Activated CD8-positive, alpha-beta T cell treated with anti-CD3 and anti-CD28 coated beads, Interleukin-2, amount 10 ng/mL, durations not matched to agents 7 days and 5 days (primary cell): ENCODE results near the gene SETD3. TPM values are rescaled to one million over a fixed set of nuclear protein-coding genes. Genes with fewer than 3 reads are reported as not detected.

Experiments
- ATAC-seq: fragments of 150-1000 bp; cut with Tn5 transposase; one replicate; pipeline ENCODE4 v1.10.0; 2021; ENCODE audit warnings: moderate library complexity
- CTCF ChIA-PET: fragments of 350-600 bp; sonication (Branson Sonifier 250); formaldehyde crosslinking; loops from one replicate; lab custom pipeline; 2021; ENCODE audit warnings: antibody characterized with exemption; lab: Charles Lee
- POLR2A ChIA-PET: fragments of 350-600 bp; sonication (Branson Sonifier 250); formaldehyde crosslinking; loops from one replicate; lab custom pipeline; 2021; ENCODE audit warnings: antibody characterized with exemption; lab: Charles Lee
- DNase-seq: peaks from one replicate; pipeline ENCODE4 v3.0.0-alpha.2; 2020
- H3K27ac Mint-ChIP-seq: one replicate; pipeline ENCODE4 v1.8.0; 2021; ENCODE audit warnings: mild to moderate bottlenecking, mixed read lengths
- H3K27me3 Mint-ChIP-seq: one replicate; pipeline ENCODE4 v1.8.0; 2021; ENCODE audit warnings: low read depth, mixed read lengths
- H3K36me3 Mint-ChIP-seq: one replicate; pipeline ENCODE4 v1.8.0; 2021; ENCODE audit warnings: low read depth, mixed read lengths
- H3K4me1 Mint-ChIP-seq: one replicate; pipeline ENCODE4 v1.8.0; 2021; ENCODE audit warnings: low read depth, mixed read lengths
- H3K4me3 Mint-ChIP-seq: one replicate; pipeline ENCODE4 v1.8.0; 2021; ENCODE audit warnings: mild to moderate bottlenecking, mixed read lengths
- H3K9me3 Mint-ChIP-seq: one replicate; pipeline ENCODE4 v1.8.0; 2022; ENCODE audit warnings: mixed read lengths; ENCODE audit not compliant: insufficient read depth
- total RNA-seq, 2 experiments: library from RNA; stranded (reverse); gene quantifications; one replicate each; pipeline ENCODE4 v1.2.3, GENCODE V29; 2021

SETD3 gene
- total RNA-seq, result 10 to 100 TPM; 65.2 to 66.0 TPM

GRCh38 chr14:99479906-99480869, at the start of gene SETD3:
TSS of gene SETD3 (minus strand) at chr14:99480859. CDS start at chr14:99465805, 15,054 bp downstream.
- no peak for ATAC-seq
- POLR2A ChIA-PET, result interaction anchor here (0.6 to 1.9 kb wide), 11 partner anchors 9 to 220 kb away, joined by 3 to 13 read pairs (median 4); partner anchors contain the start of gene BCL11B
- CTCF ChIA-PET, result interaction anchor here (0.7 to 1.6 kb wide), 5 partner anchors 15 to 313 kb away, joined by 3 to 7 read pairs (median 3); partner anchors contain the start of genes CYP46A1 and EML1

GRCh38 chr14:99529899-99530298, 49.2 kb upstream of the SETD3 start:
- H3K27me3 Mint-ChIP-seq, result no peaks in the 10 kb centered on the region
- DNase-seq (no peak), ATAC-seq (no peak)
- no peak overlapping the region for H3K4me3 Mint-ChIP-seq
- H3K4me1 Mint-ChIP-seq, result peaks cover 6% of the 10 kb centered on the region
- no peaks in the 10 kb centered on the region for H3K9me3 Mint-ChIP-seq
- H3K27ac Mint-ChIP-seq, result no peak overlapping the region
- CTCF ChIA-PET, result no interaction called here
- H3K36me3 Mint-ChIP-seq, result no peaks in the 10 kb centered on the region
- POLR2A ChIA-PET, result no interaction called here

More at GRCh38 chr14:99479906-99480869, at the start of gene SETD3:
- no peaks in the 10 kb centered on the region for H3K27me3 Mint-ChIP-seq
- peak within 1 kb of the TSS; percentile 96 for H3K4me3 Mint-ChIP-seq
- H3K36me3 Mint-ChIP-seq, result peaks cover 5% of the 10 kb centered on the region
- DNase-seq, result peak; percentile 45
- no peaks in the 10 kb centered on the region for H3K9me3 Mint-ChIP-seq
- peaks cover 39% of the 10 kb centered on the region for H3K4me1 Mint-ChIP-seq
- peak within 1 kb of the TSS; percentile 98 for H3K27ac Mint-ChIP-seq

GRCh38 chr14:99527427-99528076, 46.9 kb upstream of the SETD3 start:
- Mint-ChIP-seq H3K4me3 (no peak overlapping the region), H3K36me3 (no peaks in the 10 kb centered on the region), H3K27ac (no peak overlapping the region), H3K27me3 (no peaks in the 10 kb centered on the region), H3K4me1 (peaks cover 8% of the 10 kb centered on the region), H3K9me3 (no peaks in the 10 kb centered on the region)
- ChIA-PET POLR2A (no interaction called here), CTCF (interaction anchor here (1.3 kb wide), 1 partner anchor 11 kb away, joined by 3 read pairs; no protein-coding TSS in a partner anchor)
- DNase-seq, result no peak
- ATAC-seq, result no peak

- Mint-ChIP-seq H3K27ac (no peak overlapping the region), H3K4me3 (no peak overlapping the region), H3K36me3 (no peaks in the 10 kb centered on the region), H3K4me1 (peaks cover 8% of the 10 kb centered on the region), H3K27me3 (no peaks in the 10 kb centered on the region), H3K9me3 (no peaks in the 10 kb centered on the region)
- ChIA-PET CTCF (no interaction called here), POLR2A (no interaction called here)
- no peak for ATAC-seq
- no peak for DNase-seq
Measured at GRCh38 chr14:99527026-99527425, 46.4 kb upstream of the SETD3 start.

GRCh38 chr14:99525699-99526080, 45.0 kb upstream of the SETD3 start:
- H3K27ac Mint-ChIP-seq, result peak overlapping the region; percentile 20
- H3K4me1 Mint-ChIP-seq, result peaks cover 8% of the 10 kb centered on the region
- no peaks in the 10 kb centered on the region for H3K9me3 Mint-ChIP-seq
- H3K4me3 Mint-ChIP-seq, result no peak overlapping the region
- ChIA-PET POLR2A (interaction anchor here (1.4 kb wide), 1 partner anchor 80 kb away, joined by 3 read pairs; no protein-coding TSS in a partner anchor), CTCF (interaction anchor here (0.9 to 1.2 kb wide), 5 partner anchors 10 to 105 kb away, joined by 3 to 6 read pairs (median 4); no protein-coding TSS in a partner anchor)
- H3K36me3 Mint-ChIP-seq, result no peaks in the 10 kb centered on the region
- DNase-seq, result no peak
- no peaks in the 10 kb centered on the region for H3K27me3 Mint-ChIP-seq
- ATAC-seq, result no peak

GRCh38 chr14:99524804-99525698, 44.4 kb upstream of the SETD3 start:
- H3K9me3 Mint-ChIP-seq, result no peaks in the 10 kb centered on the region
- DNase-seq (peak; percentile 52), ATAC-seq (peak; percentile 63)
- ChIA-PET POLR2A (interaction anchor here (0.5 to 1.4 kb wide), 2 partner anchors 38 to 80 kb away, joined by 3 read pairs; no protein-coding TSS in a partner anchor), CTCF (interaction anchor here (0.9 to 1.2 kb wide), 6 partner anchors 10 to 105 kb away, joined by 3 to 6 read pairs (median 4); no protein-coding TSS in a partner anchor)
- no peak overlapping the region for H3K4me3 Mint-ChIP-seq
- peaks cover 8% of the 10 kb centered on the region for H3K4me1 Mint-ChIP-seq
- no peaks in the 10 kb centered on the region for H3K27me3 Mint-ChIP-seq
- peak overlapping the region; percentile 88 for H3K27ac Mint-ChIP-seq
- no peaks in the 10 kb centered on the region for H3K36me3 Mint-ChIP-seq

- Mint-ChIP-seq H3K4me1 (peaks cover 8% of the 10 kb centered on the region), H3K4me3 (no peak overlapping the region), H3K27ac (no peak overlapping the region), H3K9me3 (no peaks in the 10 kb centered on the region), H3K27me3 (no peaks in the 10 kb centered on the region), H3K36me3 (no peaks in the 10 kb centered on the region)
- POLR2A ChIA-PET, result no interaction called here
- no peak for DNase-seq
- CTCF ChIA-PET, result interaction anchor here (1.2 kb wide), 2 partner anchors 75 to 104 kb away, joined by 3 read pairs; no protein-coding TSS in a partner anchor
- no peak for ATAC-seq
Measured at GRCh38 chr14:99524091-99524661, 43.5 kb upstream of the SETD3 start.

- ATAC-seq (no peak), DNase-seq (no peak)
- Mint-ChIP-seq H3K4me1 (peaks cover 8% of the 10 kb centered on the region), H3K27ac (no peak overlapping the region), H3K9me3 (no peaks in the 10 kb centered on the region), H3K36me3 (no peaks in the 10 kb centered on the region), H3K27me3 (no peaks in the 10 kb centered on the region), H3K4me3 (no peak overlapping the region)
- CTCF ChIA-PET, result interaction anchor here (1.2 kb wide), 1 partner anchor 105 kb away, joined by 3 read pairs; no protein-coding TSS in a partner anchor
- POLR2A ChIA-PET, result no interaction called here
Measured at GRCh38 chr14:99523704-99524055, 43.0 kb upstream of the SETD3 start.

- no peak overlapping the region for H3K4me3 Mint-ChIP-seq
- CTCF ChIA-PET, result no interaction called here
Measured at GRCh38 chr14:99522934-99523703, 42.5 kb upstream of the SETD3 start.

GRCh38 chr14:99522457-99522891, 41.8 kb upstream of the SETD3 start:
- ChIA-PET CTCF (no interaction called here), POLR2A (no interaction called here)
- Mint-ChIP-seq H3K36me3 (no peaks in the 10 kb centered on the region), H3K27me3 (no peaks in the 10 kb centered on the region), H3K27ac (no peak overlapping the region), H3K4me3 (no peak overlapping the region), H3K9me3 (no peaks in the 10 kb centered on the region), H3K4me1 (peaks cover 8% of the 10 kb centered on the region)
- no peak for ATAC-seq
- DNase-seq, result no peak

More at GRCh38 chr14:99522934-99523703, 42.5 kb upstream of the SETD3 start:
- H3K27me3 Mint-ChIP-seq, result no peaks in the 10 kb centered on the region
- peaks cover 8% of the 10 kb centered on the region for H3K4me1 Mint-ChIP-seq
- H3K36me3 Mint-ChIP-seq, result no peaks in the 10 kb centered on the region
- POLR2A ChIA-PET, result no interaction called here
- no peaks in the 10 kb centered on the region for H3K9me3 Mint-ChIP-seq
- DNase-seq (no peak), ATAC-seq (no peak)
- no peak overlapping the region for H3K27ac Mint-ChIP-seq
